ENCODE results near the gene UBE2O.

UBE2O gene

GRCh38 chr17:76499267-76499667 is 46.3 kb upstream of the UBE2O start:
- Histone ChIP-seq H3K27me3 (no peaks in the 10 kb centered on the region), H3K4me3 (peak overlapping the region; percentile 48 to 79), H3K27ac (peak overlapping the region; percentile 76 to 85), H3K36me3 (no peaks in the 10 kb centered on the region), H3K9me3 (no peaks in the 10 kb centered on the region), H3K4me1 (peaks cover 0 to 48% (median 39%) of the 10 kb centered on the region in 4 donors)
- TF ChIP-seq CTCF (IDR thresholded peaks at IDR 0.05), result no peak
- no peak for DNase-seq
- intact Hi-C loops (cut with DNase I; ENCODE audit: low total_unique reads), result no loop called here

- Histone ChIP-seq H3K9me3 (no peaks in the 10 kb centered on the region), H3K27ac (peak overlapping the region; percentile 76 to 85), H3K27me3 (no peaks in the 10 kb centered on the region), H3K4me1 (peaks cover 0 to 48% (median 39%) of the 10 kb centered on the region in 4 donors), H3K4me3 (peak overlapping the region; percentile 48 to 79), H3K36me3 (no peaks in the 10 kb centered on the region)
- TF ChIP-seq CTCF (IDR thresholded peaks at IDR 0.05), result no peak
- intact Hi-C loops (cut with DNase I; ENCODE audit: low total_unique reads), result no loop called here
- no peak for DNase-seq
These were observed 45.9 kb upstream of the UBE2O start for GRCh38 chr17:76498876-76499251.

- Histone ChIP-seq H3K27me3 (no peaks in the 10 kb centered on the region), H3K9me3 (no peaks in the 10 kb centered on the region), H3K27ac (peak overlapping the region; percentile 76 to 85), H3K4me3 (peak overlapping the region; percentile 20 to 24), H3K36me3 (no peaks in the 10 kb centered on the region), H3K4me1 (peaks cover 0 to 51% (median 41%) of the 10 kb centered on the region in 4 donors)
- DNase-seq, result peak; percentile 72 to 93
- intact Hi-C loops (cut with DNase I; ENCODE audit: low total_unique reads), result no loop called here
- TF ChIP-seq CTCF (IDR thresholded peaks at IDR 0.05), result no peak
These were observed 45.3 kb upstream of the UBE2O start for GRCh38 chr17:76497979-76498875.

- Histone ChIP-seq H3K9me3 (no peaks in the 10 kb centered on the region), H3K36me3 (no peaks in the 10 kb centered on the region), H3K27ac (peak overlapping the region; percentile 76 to 85), H3K4me3 (peak overlapping the region; percentile 20 to 24), H3K27me3 (no peaks in the 10 kb centered on the region), H3K4me1 (peaks cover 0 to 56% (median 42%) of the 10 kb centered on the region in 4 donors)
- intact Hi-C loops (cut with DNase I; ENCODE audit: low total_unique reads), result no loop called here
- no peak for TF ChIP-seq CTCF (IDR thresholded peaks at IDR 0.05)
- DNase-seq, result no peak
These were observed 44.7 kb upstream of the UBE2O start for GRCh38 chr17:76497699-76497978.

- Histone ChIP-seq H3K4me1 (peaks cover 0 to 47% (median 32%) of the 10 kb centered on the region in 4 donors), H3K36me3 (no peaks in the 10 kb centered on the region)
These were observed 43.5 kb upstream of the UBE2O start for GRCh38 chr17:76496464-76496863.

More at GRCh38 chr17:76496464-76496863, 43.5 kb upstream of the UBE2O start:
- no peaks in the 10 kb centered on the region for H3K27me3 ChIP-seq
- TF ChIP-seq CTCF (IDR thresholded peaks at IDR 0.05), result no peak
- H3K27ac ChIP-seq, result no peak overlapping the region
- no peaks in the 10 kb centered on the region for H3K9me3 ChIP-seq
- no peak for DNase-seq
- intact Hi-C loops (cut with DNase I; ENCODE audit: low total_unique reads), result no loop called here
- no peak overlapping the region for H3K4me3 ChIP-seq
